ENCODE data around the gene HDAC4.

Gene HDAC4

DNA sequence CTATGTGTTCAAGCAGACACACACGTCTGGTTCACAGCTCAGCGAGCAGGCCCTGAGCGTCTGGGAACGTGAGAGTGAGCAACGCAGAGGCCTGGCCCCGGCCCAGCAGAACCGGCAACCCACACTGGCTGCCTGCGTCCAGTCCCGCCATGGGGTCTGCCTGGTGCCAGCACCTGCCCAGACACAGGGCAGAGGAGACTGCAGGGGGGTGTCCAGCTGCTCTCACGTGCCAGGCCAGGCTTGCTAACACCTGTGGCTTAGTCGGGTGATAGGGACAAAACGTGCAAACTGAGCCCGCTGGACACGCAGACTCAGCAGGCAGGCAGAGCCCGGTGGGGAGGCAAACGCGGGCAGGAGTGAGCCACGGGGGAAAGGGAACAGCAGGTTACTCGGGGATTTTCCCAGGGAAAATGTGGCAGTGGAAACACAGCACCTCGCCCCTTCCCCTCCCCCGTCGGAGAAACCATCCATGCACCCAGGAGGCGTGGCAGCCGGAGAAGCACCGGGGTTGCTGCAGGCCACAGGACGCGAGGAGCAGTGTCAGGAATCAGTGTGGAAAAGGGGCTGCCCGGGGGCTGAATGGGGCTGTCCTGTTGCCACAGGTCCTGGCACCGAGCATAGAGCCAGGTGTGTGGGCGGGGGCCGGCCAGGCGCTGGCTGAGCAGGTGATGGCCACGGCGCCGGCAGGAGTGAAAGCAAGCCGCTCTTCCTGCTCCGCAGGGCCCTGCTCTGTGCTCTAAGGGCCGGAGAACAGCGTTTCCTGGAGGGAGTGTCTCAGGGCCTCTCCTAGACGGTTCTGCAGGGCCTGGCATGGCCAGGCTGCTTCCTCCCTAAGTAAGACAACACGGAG lies 154.7 kb downstream of the HDAC4 start:
- no peak overlapping the region for H3K4me3 ChIP-seq (ENCODE audit: low read length)
- DNase-seq (ENCODE audit: low read depth) = no peak
- TF ChIP-seq, protein P1, sequence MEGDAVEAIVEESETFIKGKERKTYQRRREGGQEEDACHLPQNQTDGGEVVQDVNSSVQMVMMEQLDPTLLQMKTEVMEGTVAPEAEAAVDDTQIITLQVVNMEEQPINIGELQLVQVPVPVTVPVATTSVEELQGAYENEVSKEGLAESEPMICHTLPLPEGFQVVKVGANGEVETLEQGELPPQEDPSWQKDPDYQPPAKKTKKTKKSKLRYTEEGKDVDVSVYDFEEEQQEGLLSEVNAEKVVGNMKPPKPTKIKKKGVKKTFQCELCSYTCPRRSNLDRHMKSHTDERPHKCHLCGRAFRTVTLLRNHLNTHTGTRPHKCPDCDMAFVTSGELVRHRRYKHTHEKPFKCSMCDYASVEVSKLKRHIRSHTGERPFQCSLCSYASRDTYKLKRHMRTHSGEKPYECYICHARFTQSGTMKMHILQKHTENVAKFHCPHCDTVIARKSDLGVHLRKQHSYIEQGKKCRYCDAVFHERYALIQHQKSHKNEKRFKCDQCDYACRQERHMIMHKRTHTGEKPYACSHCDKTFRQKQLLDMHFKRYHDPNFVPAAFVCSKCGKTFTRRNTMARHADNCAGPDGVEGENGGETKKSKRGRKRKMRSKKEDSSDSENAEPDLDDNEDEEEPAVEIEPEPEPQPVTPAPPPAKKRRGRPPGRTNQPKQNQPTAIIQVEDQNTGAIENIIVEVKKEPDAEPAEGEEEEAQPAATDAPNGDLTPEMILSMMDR (conservative IDR thresholded peaks at IDR 0.05; ENCODE audit: low read length) = no peak

DNA sequence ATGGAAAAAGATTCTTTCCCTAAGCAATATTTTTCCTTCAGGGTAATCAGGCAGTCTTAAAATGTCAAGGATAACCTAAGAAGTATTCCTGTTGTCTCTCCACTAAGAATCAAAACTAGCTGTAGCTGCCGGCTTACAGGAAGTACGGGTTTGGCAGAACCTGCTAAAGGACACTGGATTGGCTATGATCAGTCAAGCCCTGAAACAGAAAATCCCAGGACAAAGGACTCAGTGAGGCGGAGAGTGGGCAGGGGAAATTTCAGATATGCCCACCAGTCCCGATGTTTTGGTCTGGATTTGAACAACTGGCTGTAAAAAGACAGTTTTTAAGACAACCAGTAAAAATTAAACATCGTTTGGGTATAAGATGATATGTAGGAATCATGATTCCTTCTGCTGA lies 155.7 kb downstream of the HDAC4 start:
- H3K4me3 ChIP-seq (ENCODE audit: low read length) = no peak overlapping the region
- TF ChIP-seq, protein P1 (conservative IDR thresholded peaks at IDR 0.05; ENCODE audit: low read length) = no peak
- DNase-seq (ENCODE audit: low read depth) = no peak

DNA sequence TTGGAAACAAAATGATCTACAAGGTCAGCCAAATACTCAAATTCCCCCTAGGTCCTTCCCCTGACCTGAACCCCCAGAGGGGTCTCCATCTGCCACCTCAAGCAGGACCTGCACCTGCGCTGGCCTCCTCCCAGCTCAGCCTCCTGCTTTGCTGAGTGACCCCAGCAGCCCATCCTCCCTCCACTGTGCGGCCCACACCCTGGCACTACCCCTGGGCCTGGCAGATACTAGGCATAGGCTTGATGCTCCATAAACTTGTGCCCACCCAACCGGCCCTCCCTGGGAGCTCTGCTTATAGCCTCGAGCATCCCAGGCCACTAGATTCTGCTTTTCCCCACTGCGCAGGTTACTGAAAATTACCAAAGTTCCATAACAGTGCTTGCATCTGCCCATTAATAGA lies 156.2 kb downstream of the HDAC4 start:
- no peak overlapping the region for H3K4me3 ChIP-seq (ENCODE audit: low read length)
- TF ChIP-seq, protein P1 (conservative IDR thresholded peaks at IDR 0.05; ENCODE audit: low read length) = no peak
- no peak for DNase-seq (ENCODE audit: low read depth)

DNA sequence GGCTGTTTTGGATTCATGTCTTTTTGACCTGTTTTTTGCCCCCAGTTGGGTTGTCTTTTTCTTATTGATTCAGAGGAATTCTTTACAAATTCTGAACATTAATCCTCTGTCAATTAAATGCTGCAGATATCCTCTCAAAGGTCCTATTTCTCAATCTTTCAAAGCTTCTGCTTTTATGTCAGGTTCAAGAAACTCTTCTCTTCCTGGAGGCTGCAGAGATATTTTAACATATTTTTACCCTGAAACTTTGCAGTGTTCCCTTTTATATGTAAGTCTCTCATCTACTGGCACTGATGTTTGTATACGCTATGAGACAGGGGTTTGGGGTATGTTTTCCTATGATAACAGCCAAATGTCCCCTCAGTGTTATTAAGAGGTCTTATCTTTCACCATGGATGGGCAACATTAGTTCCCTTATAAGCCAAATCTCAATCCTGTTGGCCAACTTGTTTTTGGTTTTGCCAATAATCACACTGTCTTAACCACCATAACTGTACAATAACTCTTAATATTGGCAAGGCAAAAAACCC lies 159.3 kb downstream of the HDAC4 start:
- no peak for DNase-seq (ENCODE audit: low read depth)
- no peak overlapping the region for H3K4me3 ChIP-seq (ENCODE audit: low read length)
- TF ChIP-seq, protein P1 (conservative IDR thresholded peaks at IDR 0.05; ENCODE audit: low read length) = no peak

DNA sequence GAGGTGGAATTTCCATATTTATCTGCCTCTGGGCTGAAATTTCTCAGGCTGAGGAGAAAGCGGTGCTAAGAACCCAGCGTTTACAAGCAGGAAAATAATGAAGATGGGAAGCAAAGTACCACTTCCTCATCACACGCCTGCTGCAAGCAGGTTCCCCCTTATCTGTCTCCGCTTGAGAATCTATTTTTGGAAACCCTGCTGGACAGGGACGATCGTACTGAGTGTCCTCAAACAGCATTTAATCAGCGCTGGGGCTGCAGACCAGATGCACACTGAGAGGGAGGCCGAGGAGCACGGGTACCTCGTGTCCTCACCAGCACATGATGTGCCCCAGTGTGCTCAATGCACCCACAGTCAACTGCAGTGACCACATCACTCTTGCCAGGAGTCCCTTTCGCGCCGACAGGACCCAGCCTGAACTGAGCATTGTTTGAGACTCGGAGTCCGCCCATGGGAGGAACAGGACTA lies 160.4 kb downstream of the HDAC4 start:
- DNase-seq (ENCODE audit: low read depth) = no peak
- H3K4me3 ChIP-seq (ENCODE audit: low read length) = no peak overlapping the region

DNA sequence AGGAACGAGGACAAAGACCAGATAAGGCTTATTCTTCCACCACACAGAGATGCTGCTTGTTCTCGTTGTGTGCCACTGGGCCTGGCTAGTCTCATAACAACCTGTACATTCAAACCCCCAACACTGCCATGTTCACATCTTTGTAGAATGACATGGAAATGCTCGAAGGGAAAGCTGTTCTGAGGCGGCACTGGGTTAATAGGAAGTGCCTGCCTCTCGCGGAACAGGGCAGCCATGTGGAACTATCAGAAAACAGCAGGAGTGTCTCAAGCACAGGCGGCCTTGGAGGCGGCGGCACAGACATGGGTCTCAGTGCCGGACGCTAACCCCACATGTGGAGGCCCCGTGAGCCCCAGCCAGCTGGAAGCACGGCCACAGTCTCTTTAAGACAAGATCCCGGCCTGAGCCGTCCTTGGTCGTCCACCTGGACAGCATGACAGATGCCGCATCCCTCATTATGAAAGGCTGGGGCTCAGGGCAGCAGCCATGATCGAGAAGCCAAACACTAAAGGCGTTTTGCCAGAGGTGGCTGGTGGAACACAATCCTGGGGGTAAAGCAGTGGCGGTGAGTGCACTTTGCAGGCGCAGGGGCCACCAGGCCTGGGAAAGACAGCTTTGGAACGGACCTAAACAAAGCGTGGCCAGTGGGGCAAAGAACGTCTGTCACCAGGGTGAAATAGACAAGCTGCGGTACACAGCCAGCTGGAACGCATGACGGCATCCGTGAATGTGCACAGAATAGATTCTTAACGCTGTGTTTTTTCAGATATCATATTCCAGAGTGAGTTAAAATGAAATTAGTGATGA lies 161.0 kb downstream of the HDAC4 start:
- no peak for DNase-seq (ENCODE audit: low read depth)

More for the DNA sequence above, 160.4 kb downstream of the HDAC4 start:
- TF ChIP-seq, protein P1 (conservative IDR thresholded peaks at IDR 0.05; ENCODE audit: low read length) = no peak

More for the DNA sequence above, 161.0 kb downstream of the HDAC4 start:
- H3K4me3 ChIP-seq (ENCODE audit: low read length) = no peak overlapping the region
- TF ChIP-seq, protein P1 (conservative IDR thresholded peaks at IDR 0.05; ENCODE audit: low read length) = no peak
